MG63 (cell line): ENCODE data around the gene RGS1. TPM values are rescaled to one million over a fixed set of nuclear protein-coding genes. Genes with fewer than 3 reads are reported as not detected.

Source experiments
- DNase-seq: peaks from one replicate; pipeline ENCODE4 v3.0.0-alpha.2; 2020
- H3K27me3 ChIP-seq: fragments of 250-450 bp; sonication (Bioruptor Pico); 2 replicates; pipeline ENCODE4 v1.5.1; 2020; ENCODE audit warnings: mild to moderate bottlenecking, moderate library complexity
- H3K36me3 ChIP-seq: fragments of 250-450 bp; sonication (Bioruptor Pico); 2 replicates; pipeline ENCODE4 v1.5.1; 2020; ENCODE audit warnings: mild to moderate bottlenecking, moderate library complexity
- H3K4me3 ChIP-seq: fragments of 250-450 bp; sonication (Bioruptor Pico); 2 replicates; pipeline ENCODE4 v1.5.1; 2020; ENCODE audit warnings: mild to moderate bottlenecking, moderate library complexity
- H3K9me3 ChIP-seq: fragments of 250-450 bp; sonication (Bioruptor Pico); 2 replicates; pipeline ENCODE4 v1.5.1; 2020; ENCODE audit warnings: mild to moderate bottlenecking, moderate library complexity
- total RNA-seq: library from RNA; depleted of rRNA; stranded (reverse); fragments of >200 nt; shearing (Covaris generic); gene quantifications from 2 replicates; pipeline ENCODE4 v1.2.3, GENCODE V29; 2014; ENCODE audit warnings: low replicate concordance; rRNA removed

RGS1 gene
- total RNA-seq, 1 experiment from 2014 or later: not detected

GRCh38 chr1:192628396-192629057, 53.0 kb downstream of the RGS1 start:
- Histone ChIP-seq H3K4me3 (no peak overlapping the region), H3K36me3 (no peaks in the 10 kb centered on the region), H3K27me3 (no peaks in the 10 kb centered on the region), H3K9me3 (no peaks in the 10 kb centered on the region; the same call in 1 of the 2 replicates)
- DNase-seq: no peak

DNA sequence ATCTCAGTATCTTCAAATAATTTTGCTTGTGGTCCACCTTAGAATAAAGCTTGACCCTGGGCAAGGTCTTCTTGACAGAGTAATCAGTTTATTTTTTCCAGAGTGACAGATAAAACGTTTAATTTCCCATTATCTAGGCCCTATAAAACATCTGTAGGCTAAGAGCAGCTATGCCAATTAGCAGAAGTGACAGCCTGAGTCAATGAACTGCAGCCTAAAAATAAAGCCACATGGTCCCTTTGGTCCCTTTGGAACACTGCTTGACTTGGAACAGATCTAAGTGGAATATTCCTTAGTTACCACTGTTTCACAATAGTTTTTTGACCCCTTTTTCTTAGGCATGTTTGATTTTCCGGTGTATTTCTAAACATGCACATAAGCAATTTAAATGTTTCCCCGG, 54.0 kb downstream of the RGS1 start:
- Histone ChIP-seq H3K4me3 (no peak overlapping the region), H3K27me3 (no peaks in the 10 kb centered on the region), H3K36me3 (no peaks in the 10 kb centered on the region), H3K9me3 (no peaks in the 10 kb centered on the region; the same call in 1 of the 2 replicates)
- DNase-seq: no peak

Other genes with a start within 250 kb of the RGS1 start
- gene RGS13, start 60.4 kb downstream of the RGS1 start, total RNA-seq: not detected in 2 replicates
- 0.20 TPM in 1 of 2 replicates, not detected in the other for gene RGS2, start 233.3 kb downstream of the RGS1 start, total RNA-seq